ENCODE measurements around the gene ZNF302. TPM values are rescaled to one million over a fixed set of nuclear protein-coding genes. Genes with fewer than 3 reads are reported as not detected.
"Not testable (repeated sequence)": the region's sequence is repeated elsewhere in the genome, so short reads cannot be mapped to it uniquely, and the experiment has no call there.

Gene ZNF302
- 10.2 and 15.1 TPM in 2 replicates for total RNA-seq

- DNase-seq (ENCODE audit: low read depth, low spot score): peak; percentile 95
Observed at GRCh38 chr19:34677386-34678084, at the start of gene ZNF302. Gene ZNF302 (plus strand): TSS chr19:34677678. CDS start chr19:34678805, 1,127 bp downstream.

DNA sequence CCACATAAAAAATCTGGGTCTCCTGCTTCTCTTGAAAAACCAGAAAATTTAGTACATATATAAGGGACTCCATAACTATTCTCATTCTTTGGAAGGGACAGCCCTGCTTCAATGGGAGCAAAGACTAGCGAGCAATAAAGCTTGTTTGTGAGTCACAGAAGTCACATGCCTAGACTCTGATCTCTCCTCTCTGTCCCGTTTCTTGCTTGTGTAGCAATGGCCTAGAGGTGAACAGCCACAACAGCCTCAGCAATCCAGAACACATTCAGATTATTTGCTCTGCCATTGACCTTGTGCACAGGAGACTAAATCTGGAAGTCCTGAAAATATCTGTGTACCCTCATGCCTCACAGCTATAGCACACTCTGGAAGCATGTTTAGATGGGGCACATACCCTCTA lies 43.7 kb upstream of the ZNF302 start:
- no peak for DNase-seq (ENCODE audit: low read depth, low spot score)

- DNase-seq (ENCODE audit: low read depth, low spot score): peak; percentile 27
Observed at GRCh38 chr19:34639491-34640085, 37.9 kb upstream of the ZNF302 start.

DNA sequence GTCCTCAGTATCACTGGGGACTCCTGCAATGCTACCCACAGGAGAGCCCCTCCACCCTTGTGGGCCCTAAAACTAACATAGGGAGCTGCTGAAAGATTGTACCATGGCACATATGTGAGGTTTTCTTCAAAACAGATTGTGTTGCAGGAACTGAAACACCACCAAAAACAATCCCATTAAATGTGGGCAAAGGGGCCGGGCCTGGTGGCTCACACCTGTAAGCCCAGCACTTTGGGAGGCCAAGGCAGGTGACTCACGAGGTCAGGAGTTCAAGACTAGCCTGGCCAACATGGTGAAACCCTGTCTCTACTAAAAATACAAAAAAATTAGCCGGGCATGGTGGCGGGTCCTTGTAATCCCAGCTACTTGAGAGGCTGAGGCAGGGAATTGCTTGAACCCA lies 35.2 kb upstream of the ZNF302 start:
- no peak for DNase-seq (ENCODE audit: low read depth, low spot score)

DNA sequence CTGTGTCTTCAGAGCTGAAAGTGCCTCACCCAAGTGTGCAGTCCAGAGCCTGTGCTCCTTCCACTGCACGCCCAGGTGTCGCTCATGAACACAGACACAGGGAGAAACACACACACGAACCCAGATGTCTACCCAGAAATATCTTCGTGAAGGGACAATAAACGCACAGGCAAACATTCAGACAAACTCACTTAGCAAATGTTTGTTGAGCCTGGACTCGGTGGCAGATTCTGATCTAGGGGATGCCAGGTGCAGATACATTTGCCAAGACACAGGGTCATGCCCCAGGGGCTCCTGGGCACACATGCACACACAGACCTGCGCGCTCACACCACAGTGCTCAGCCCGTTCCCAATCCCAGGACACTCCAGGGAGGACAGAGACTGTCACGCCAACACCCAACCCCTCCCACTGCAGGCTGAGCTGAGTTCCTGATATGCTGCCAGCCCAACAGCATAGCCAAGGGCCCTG lies 32.5 kb upstream of the ZNF302 start:
- no peak for DNase-seq (ENCODE audit: low read depth, low spot score)

DNA sequence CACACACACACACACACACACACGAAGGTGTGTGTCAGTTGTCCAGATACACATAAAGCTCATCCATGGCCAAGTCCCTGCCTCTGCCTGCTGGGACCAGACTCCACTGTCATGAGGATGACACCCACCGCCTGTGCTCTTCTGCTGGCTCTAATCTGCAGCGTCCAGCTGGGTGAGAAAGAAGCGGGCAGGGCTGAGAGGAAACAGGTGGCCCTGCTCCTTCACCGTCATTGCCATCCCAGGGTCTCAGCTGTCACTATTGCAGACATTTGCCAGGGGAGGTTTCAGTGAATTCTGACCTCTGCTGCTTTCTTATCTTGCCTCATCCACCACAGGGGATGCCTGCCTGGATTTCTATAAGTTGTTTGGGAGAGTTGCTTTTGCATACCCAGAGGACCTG lies 31.9 kb upstream of the ZNF302 start:
- DNase-seq (ENCODE audit: low read depth, low spot score): no peak

DNA sequence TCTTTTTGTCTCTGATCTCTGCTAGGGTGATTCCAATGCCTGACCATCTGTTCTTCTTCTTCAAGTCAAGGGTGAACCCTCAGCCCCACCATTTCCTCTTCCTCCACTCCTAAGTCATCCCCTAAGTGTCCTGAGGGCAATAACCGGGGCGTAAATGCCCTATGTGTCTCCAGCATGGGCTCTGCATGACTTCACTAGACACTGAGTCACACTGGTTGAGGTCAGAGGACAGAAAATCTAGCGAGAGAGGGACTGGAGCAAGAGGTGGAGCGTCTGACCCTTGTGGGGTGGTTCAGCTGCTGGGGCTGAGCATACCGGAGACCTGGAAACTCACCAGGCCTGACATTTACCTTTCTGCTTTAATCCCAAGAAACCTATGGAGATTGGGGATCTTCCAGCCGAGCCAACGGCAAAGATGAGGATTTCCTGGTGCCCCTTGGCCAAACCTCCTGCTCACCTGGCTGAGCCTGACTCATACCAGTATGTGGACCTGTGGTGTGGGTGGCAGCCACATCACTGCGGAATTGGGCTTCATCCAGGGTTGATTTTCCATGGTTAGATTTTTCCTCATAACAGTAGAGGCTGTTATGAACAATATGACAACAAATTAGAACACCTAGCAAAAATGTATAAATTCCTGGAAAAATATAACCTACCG lies 27.5 kb upstream of the ZNF302 start:
- DNase-seq (ENCODE audit: low read depth, low spot score): no peak

DNA sequence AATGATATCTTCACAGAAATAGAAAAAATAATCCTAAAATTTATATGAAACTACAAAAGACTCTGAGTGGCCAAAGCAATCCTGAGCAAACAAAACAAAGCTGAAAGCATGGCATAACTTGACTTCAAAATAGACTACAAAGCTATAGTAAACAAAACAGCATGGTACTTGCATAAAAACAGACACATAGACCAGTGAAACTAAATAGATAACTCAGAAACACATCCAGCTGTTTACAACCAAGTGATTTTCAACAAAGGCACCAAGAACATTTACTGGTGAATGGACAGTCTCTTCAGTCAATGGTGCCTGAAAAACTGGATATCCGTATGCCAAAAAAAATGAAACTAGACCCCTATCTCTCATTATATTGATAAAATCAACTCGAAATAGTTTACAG lies 25.7 kb upstream of the ZNF302 start:
- no peak for DNase-seq (ENCODE audit: low read depth, low spot score)

DNA sequence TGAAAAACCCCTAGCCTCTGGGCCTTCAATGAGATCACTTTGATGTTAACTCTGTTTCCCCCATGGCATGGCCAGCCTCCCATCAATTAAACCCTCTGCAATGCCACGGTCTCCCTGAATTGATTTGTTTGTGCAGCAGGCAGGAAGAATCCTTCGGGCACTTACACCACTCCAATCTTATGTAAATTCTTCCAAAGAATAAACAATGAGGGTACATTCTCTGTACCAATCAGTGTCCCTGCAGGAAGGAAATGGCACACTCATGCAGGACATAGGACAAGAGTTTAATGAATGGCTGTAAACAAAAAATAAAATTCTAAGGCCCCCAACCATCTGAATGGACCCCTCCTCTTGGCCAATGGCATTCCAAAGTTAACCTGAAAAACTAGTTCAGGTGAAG lies 22.7 kb upstream of the ZNF302 start:
- no peak for DNase-seq (ENCODE audit: low read depth, low spot score)

- DNase-seq (ENCODE audit: low read depth, low spot score): no peak
Observed at GRCh38 chr19:34655651-34656050, 21.8 kb upstream of the ZNF302 start.

DNA sequence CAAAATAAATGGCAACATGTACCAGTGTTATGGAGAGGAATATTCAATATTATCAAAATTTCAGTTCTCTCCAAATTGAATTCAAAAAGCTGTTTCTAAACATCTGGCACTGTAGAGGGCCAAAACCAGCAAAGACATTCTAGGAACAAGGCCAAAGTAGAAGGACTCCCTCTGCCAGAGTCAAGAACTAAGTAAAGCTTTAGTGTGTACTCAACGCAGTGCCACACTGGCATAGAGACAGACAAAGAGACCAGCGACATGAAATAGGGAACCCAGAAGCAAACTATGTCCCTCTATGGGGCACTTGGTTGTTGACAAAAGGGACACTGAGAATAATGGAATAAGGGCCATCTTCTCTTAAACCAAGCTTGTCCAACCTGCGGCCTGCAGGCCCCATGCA lies 16.1 kb upstream of the ZNF302 start:
- no peak for DNase-seq (ENCODE audit: low read depth, low spot score)

DNA sequence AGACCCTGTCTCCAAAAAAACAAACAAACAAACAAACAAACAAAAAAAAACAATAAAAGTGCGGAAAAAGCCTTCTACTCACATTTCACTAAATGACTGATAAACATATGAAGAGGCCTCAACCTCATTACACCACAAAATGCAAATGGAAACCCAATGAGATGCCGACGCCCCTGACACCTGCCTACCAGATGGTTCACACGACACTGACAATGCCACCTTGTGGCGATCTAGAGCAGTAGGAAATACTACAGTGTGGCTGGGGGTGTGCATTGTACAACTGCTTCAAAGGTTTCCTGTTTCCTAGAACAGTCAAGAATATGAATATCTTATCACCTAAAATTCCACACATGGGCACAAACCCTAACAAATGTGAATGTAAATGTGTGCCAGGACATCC lies 14.6 kb upstream of the ZNF302 start:
- DNase-seq (ENCODE audit: low read depth, low spot score): no peak

DNA sequence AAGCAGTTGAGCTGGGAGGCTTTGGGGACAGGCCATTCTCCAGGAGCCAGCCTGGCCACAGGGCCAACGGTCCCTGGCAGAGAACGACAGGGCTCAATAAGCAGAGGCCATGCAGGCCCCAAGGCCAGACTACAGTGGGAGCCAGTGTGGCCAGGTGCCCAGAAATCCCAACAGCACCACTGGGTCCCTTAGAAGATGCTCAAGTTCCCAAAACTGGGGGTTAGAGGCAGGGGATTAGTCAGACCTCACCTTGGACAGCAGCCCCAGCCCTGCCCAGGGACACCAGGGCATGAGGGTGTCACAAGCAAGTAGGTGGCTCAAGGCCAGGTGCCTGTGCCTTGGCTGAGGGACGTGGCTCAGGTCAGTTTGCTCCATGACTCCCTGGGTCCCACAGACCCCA lies 13.3 kb upstream of the ZNF302 start:
- DNase-seq (ENCODE audit: low read depth, low spot score): no peak

DNA sequence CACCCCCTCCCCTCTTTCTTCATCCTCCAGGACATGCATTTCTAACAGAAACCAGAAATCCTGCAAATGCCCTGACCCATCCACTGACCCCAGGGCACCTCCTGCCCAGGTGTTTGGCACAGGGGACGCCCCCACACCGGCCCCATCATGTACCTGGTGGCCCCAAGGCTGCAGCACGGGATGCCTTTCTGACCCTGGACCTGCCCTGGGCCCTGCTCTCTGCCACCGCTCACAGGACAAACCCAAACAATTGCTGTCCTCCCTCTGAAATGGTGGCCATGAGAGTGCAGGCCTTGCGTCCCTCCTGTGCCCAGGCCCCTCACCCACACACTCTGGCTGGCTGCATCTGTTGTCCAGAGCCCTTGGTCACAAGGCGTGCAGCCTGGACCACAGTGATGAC lies 12.6 kb upstream of the ZNF302 start:
- DNase-seq (ENCODE audit: low read depth, low spot score): no peak

DNA sequence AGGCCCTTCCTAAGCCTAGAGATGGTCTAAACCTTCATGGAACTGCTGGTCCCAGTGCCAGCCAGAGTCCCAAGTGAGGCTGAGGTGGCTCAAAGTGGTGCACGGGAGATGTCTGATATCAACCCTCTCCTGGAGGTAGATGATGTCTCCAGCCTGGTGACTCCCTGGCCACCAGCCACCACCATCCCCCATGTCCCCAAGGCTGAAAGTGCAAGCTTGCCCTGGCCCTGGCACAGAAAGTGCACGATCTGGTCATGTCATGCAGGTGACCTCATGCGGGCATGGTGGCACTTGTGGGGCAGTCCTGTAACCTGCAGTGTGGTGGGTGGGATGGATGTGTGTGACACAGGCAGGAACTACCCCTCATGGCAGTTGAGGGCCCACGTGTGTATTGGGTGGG lies 12.2 kb upstream of the ZNF302 start:
- DNase-seq (ENCODE audit: low read depth, low spot score): not testable (repeated sequence)

GRCh38 chr19:34666200-34666957 lies 11.1 kb upstream of the ZNF302 start:
- DNase-seq (ENCODE audit: low read depth, low spot score): no peak

DNA sequence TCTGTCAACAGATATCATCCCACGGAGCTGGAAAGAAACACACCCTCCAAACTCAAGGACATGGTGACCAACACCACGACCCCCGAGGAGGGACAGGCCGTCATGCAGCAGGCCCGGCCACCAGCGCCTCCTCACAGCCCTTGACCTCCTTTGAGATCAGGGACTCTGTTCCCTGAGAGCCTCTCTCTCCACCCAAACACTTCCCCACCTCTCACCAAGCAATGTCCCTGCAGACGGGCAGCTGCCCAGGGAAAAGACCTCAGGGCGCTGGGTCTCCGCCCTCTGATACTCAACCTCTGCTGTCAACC lies 10.6 kb upstream of the ZNF302 start:
- DNase-seq (ENCODE audit: low read depth, low spot score): no peak

- DNase-seq (ENCODE audit: low read depth, low spot score): no peak
Observed at GRCh38 chr19:34667349-34668076, 10.0 kb upstream of the ZNF302 start.

GRCh38 chr19:34668077-34668689 lies 9.3 kb upstream of the ZNF302 start:
- not testable (repeated sequence) for DNase-seq (ENCODE audit: low read depth, low spot score)

GRCh38 chr19:34668690-34669089 lies 8.8 kb upstream of the ZNF302 start:
- not testable (repeated sequence) for DNase-seq (ENCODE audit: low read depth, low spot score)

GRCh38 chr19:34669305-34669704 lies 8.2 kb upstream of the ZNF302 start:
- no peak for DNase-seq (ENCODE audit: low read depth, low spot score)

Measured in pulmonary artery endothelial cell (primary cell).